Endothelial cell of umbilical vein (primary cell): ENCODE data around the gene NSD2.

ENCODE experiments used
- EZH2 ChIP-seq: IDR thresholded peaks from 2 replicates; pipeline ENCODE4 v1.6.1; 2012; ENCODE audit warnings: borderline replicate concordance, low read depth, mild to moderate bottlenecking, moderate library complexity, low read length, inconsistent platforms; ENCODE audit not compliant: severe bottlenecking
- TF ChIP-seq, protein P1 (sequence below), 2 donors: IDR thresholded peaks; 1 replicate in 1 of 2; 2 replicates in 1 of 2; pipeline ENCODE4 v1.5.1; 2011; ENCODE audit warnings: low read length in 2 of 2, mild to moderate bottlenecking in 2 of 2, moderate library complexity in 2 of 2, control low read depth in 1 of 2, inconsistent platforms in 1 of 2, low read depth in 1 of 2; ENCODE audit not compliant: insufficient read depth in 1 of 2; ENCODE audit errors: extremely low read depth in 1 of 2

DNA sequence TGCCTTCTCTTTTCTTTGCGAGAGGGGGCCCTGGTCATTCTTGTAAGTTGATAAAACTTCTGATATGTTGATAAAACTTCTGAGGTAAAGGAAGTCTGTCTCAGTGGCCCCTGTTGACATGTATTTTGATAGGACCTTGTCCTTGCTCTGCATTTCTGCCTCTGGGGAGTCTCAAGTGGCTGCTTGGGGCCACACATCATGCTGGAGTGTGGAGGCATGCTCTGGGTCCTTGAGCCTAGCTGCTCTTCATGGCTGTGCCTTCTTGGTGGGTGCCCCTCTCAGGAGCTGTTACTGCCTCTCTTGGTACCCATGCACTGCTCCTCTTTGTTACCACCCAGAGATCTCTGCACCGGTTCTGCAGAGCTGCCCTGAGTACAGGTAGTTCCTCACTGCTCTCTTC, 14.2 kb downstream of the NSD2 start:
- TF ChIP-seq EZH2, result no peak
- TF ChIP-seq, protein P1, sequence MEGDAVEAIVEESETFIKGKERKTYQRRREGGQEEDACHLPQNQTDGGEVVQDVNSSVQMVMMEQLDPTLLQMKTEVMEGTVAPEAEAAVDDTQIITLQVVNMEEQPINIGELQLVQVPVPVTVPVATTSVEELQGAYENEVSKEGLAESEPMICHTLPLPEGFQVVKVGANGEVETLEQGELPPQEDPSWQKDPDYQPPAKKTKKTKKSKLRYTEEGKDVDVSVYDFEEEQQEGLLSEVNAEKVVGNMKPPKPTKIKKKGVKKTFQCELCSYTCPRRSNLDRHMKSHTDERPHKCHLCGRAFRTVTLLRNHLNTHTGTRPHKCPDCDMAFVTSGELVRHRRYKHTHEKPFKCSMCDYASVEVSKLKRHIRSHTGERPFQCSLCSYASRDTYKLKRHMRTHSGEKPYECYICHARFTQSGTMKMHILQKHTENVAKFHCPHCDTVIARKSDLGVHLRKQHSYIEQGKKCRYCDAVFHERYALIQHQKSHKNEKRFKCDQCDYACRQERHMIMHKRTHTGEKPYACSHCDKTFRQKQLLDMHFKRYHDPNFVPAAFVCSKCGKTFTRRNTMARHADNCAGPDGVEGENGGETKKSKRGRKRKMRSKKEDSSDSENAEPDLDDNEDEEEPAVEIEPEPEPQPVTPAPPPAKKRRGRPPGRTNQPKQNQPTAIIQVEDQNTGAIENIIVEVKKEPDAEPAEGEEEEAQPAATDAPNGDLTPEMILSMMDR (IDR thresholded peaks at IDR 0.05; ENCODE audit: extremely low read depth in 1 of 2, insufficient read depth in 1 of 2, low read depth in 1 of 2, low read length in 2 of 2), result no peak
